Tibial nerve (tissue), 4 donors: ENCODE data around the gene RBM20. TPM values are rescaled to one million over a fixed set of nuclear protein-coding genes. Genes with fewer than 3 reads are reported as not detected.
A peak's percentile ranks its signal among the peaks of the same experiment; 100 is the strongest.

Experiments
- DNase-seq, 2 donors: peaks; one replicate each; pipeline ENCODE4 v3.0.0-alpha.2; 2019; ENCODE audit warnings: low spot score in 2 of 2
- H3K27ac ChIP-seq, 4 donors: fragments of 200-600 bp; sonication (generic) in 3 of 4; one replicate each; pipeline ENCODE4 v1.5.1; 2017 to 2019; ENCODE audit warnings: mild to moderate bottlenecking in 1 of 4
- H3K27me3 ChIP-seq, 2 donors: fragments of 200-600 bp; sonication (generic) in 1 of 2; one replicate each; pipeline versions ENCODE4 v1.5.1 to v1.6.0; 2017 to 2019
- H3K36me3 ChIP-seq, 3 donors: fragments of 200-600 bp; sonication (generic); one replicate each; pipeline ENCODE4 v1.5.1; 2018 to 2019
- H3K4me1 ChIP-seq, 4 donors: fragments of 200-600 bp; sonication (generic) in 3 of 4; one replicate each; pipeline ENCODE4 v1.5.1; 2017 to 2019
- H3K4me3 ChIP-seq, 4 donors: fragments of 200-600 bp; sonication (generic) in 3 of 4; one replicate each; pipeline ENCODE4 v1.5.1; 2017 to 2019; ENCODE audit warnings: mild to moderate bottlenecking in 1 of 4, moderate library complexity in 1 of 4
- H3K9me3 ChIP-seq, 4 donors: fragments of 200-600 bp; sonication (generic) in 3 of 4; one replicate each; pipeline ENCODE4 v1.5.1; 2017 to 2019
- EP300 ChIP-seq, 2 donors: sonication (generic); formaldehyde crosslinking; IDR thresholded peaks; one replicate each; pipeline ENCODE4 v1.6.1; 2017; ENCODE audit warnings: antibody characterized with exemption in 2 of 2, mild to moderate bottlenecking in 1 of 2
- POLR2A ChIP-seq, 2 donors: fragments of 450-650 bp; IDR thresholded peaks; one replicate each; pipeline ENCODE4 v1.6.1; 2017; ENCODE audit warnings: antibody characterized with exemption in 2 of 2, mild to moderate bottlenecking in 2 of 2, moderate library complexity in 2 of 2
- WGBS, 2 donors: methylation state at CpG; one replicate each; pipeline ENCODE4 v1.1.5; 2018; 5-methylcytosine and 5-hydroxymethylcytosine counted together
- total RNA-seq, 4 donors: library from RNA; depleted of rRNA; stranded (reverse); fragments of >200 nt; gene quantifications; one replicate each; pipeline ENCODE4 v1.1.0, GENCODE V29; 2016
- TF ChIP-seq, protein P1 (sequence below), 5 experiments: fragments of 200-600 bp in 3 of 5; fragments of 450-650 bp in 2 of 5; sonication (generic) in 3 of 5; IDR thresholded peaks; one replicate each; pipeline ENCODE4 v1.5.1; 2016 to 2019; ENCODE audit warnings: antibody characterized with exemption in 5 of 5, mild to moderate bottlenecking in 3 of 5, moderate library complexity in 2 of 5

RBM20 gene
- total RNA-seq, 4 donors from 2014 or later = 1.3 to 8.7 (median 2.7) TPM

DNA sequence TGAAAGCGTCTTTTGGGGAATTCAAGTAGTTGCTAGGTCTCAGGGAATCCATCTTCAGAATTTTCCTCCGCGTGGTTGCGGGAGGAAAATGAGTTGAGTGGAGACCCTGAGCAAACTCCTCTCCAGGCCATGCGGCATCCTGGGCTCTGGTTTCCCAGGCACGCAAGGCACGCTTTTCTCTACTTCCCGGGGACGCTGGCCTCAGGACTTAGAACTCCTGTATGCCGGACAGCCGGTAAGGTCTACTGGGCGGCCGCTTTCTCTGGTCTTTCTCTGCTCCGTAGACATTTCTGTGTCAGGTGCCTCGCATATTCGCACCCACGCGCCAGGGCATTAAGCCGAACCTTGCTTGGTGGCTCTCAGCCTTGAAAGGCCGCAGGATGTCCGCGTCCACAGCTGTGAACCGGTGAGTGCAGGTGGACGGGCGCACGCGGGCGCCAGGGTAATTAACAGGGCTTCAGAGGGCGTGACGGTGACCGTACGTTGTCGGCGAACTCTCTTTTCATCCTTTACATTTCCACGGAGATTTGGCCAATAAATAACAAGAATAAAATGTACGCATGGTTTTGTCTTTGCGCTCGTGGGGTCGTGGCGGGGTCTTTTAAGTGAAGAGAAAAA is 992 bp upstream of the RBM20 start:
- H3K4me3 ChIP-seq = peak overlapping the region; percentile 36 to 59 (median 43)
- TF ChIP-seq, protein P1, sequence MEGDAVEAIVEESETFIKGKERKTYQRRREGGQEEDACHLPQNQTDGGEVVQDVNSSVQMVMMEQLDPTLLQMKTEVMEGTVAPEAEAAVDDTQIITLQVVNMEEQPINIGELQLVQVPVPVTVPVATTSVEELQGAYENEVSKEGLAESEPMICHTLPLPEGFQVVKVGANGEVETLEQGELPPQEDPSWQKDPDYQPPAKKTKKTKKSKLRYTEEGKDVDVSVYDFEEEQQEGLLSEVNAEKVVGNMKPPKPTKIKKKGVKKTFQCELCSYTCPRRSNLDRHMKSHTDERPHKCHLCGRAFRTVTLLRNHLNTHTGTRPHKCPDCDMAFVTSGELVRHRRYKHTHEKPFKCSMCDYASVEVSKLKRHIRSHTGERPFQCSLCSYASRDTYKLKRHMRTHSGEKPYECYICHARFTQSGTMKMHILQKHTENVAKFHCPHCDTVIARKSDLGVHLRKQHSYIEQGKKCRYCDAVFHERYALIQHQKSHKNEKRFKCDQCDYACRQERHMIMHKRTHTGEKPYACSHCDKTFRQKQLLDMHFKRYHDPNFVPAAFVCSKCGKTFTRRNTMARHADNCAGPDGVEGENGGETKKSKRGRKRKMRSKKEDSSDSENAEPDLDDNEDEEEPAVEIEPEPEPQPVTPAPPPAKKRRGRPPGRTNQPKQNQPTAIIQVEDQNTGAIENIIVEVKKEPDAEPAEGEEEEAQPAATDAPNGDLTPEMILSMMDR (IDR thresholded peaks at IDR 0.05) = no peak
- TF ChIP-seq EP300 (IDR thresholded peaks at IDR 0.05) (no peak), POLR2A (IDR thresholded peaks at IDR 0.05) (no peak)
- no peaks in the 10 kb centered on the region for H3K9me3 ChIP-seq
- H3K4me1 ChIP-seq = peaks cover 0 to 23% (median 18%) of the 10 kb centered on the region in 4 donors
- H3K36me3 ChIP-seq = no peaks in the 10 kb centered on the region
- no peak overlapping the region for H3K27ac ChIP-seq
- WGBS, 2 donors = 16% methylated on average over 40 of the region's 40 CpGs
- DNase-seq = no peak
- H3K27me3 ChIP-seq = peaks cover 0 to 65% of the 10 kb centered on the region in 2 donors

DNA sequence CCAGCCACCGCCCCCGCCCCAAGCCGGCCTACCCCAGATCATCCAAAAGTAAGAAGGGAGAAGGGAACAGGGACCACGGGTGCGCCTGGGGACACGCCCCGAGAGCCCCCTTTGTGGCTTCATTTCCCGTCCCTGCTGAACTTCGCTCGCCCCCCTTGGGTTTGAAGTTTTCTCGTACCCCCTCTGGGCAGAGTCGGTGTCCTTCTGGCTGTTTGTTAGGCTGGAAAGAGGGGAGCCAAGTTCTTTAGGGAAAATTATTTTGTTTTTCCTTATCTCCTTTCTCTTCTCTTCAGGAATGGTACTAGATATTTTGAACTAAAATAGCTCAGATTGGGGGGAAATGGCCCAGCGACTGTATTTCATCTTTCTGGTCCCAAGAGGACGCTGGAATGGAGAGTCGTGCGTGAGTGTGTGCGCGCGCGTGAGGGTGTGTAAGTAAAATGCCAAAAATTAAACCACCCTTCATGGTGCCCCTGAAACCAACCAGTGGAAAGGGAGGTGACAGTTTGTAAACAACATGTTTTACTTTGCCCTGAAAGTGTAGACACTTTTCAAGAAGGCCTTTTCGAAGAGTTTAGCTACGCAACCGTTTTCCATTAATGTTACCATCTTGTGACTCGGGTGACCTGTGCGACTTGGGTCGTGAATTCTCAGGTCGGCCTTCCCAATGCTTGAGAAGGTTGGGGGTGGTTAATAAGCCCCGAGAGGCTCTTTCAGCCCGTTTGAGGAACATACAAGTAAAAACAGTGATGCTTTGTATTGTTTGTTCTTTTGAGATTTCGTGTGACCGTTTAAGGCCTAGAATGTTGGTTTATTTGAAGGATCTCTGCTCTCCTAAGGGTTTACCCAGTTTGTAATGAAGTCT is 694 bp downstream of the RBM20 start:
- Histone ChIP-seq H3K27me3 (peaks cover 0 to 73% of the 10 kb centered on the region in 2 donors), H3K9me3 (no peaks in the 10 kb centered on the region), H3K27ac (no peak overlapping the region), H3K4me1 (peaks cover 0 to 23% (median 18%) of the 10 kb centered on the region in 4 donors), H3K36me3 (no peaks in the 10 kb centered on the region), H3K4me3 (peak overlapping the region; percentile 36 to 59 (median 43))
- DNase-seq = no peak
- 39 to 42% methylated on average over 24 to 28 of the region's 31 CpGs for whole genome bisulfite sequencing, 2 donors
- TF ChIP-seq, protein P1 (IDR thresholded peaks at IDR 0.05) = no peak
- no peak for TF ChIP-seq EP300 (IDR thresholded peaks at IDR 0.05)
- no peak for TF ChIP-seq POLR2A (IDR thresholded peaks at IDR 0.05)

- peaks cover 0 to 81% of the 10 kb centered on the region in 2 donors for H3K27me3 ChIP-seq
- no peak overlapping the region for H3K4me3 ChIP-seq
- TF ChIP-seq, protein P1 (IDR thresholded peaks at IDR 0.05) = no peak
- TF ChIP-seq POLR2A (IDR thresholded peaks at IDR 0.05) (no peak), EP300 (IDR thresholded peaks at IDR 0.05) (no peak)
- WGBS, 2 donors = 80 to 82% methylated on average over 13 of the region's 13 CpGs
- no peaks in the 10 kb centered on the region for H3K9me3 ChIP-seq
- no peak overlapping the region for H3K27ac ChIP-seq
- H3K36me3 ChIP-seq = no peaks in the 10 kb centered on the region
- peaks cover 0 to 23% (median 18%) of the 10 kb centered on the region in 4 donors for H3K4me1 ChIP-seq
- no peak for DNase-seq
Measured at GRCh38 chr10:110646417-110647135, 2.4 kb downstream of the RBM20 start.

GRCh38 chr10:110647136-110647430 is 2.9 kb downstream of the RBM20 start:
- Histone ChIP-seq H3K27me3 (peaks cover 0 to 82% of the 10 kb centered on the region in 2 donors), H3K4me1 (peaks cover 0 to 23% (median 18%) of the 10 kb centered on the region in 4 donors), H3K4me3 (no peak overlapping the region), H3K27ac (no peak overlapping the region), H3K9me3 (no peaks in the 10 kb centered on the region), H3K36me3 (no peaks in the 10 kb centered on the region)
- TF ChIP-seq, protein P1 (IDR thresholded peaks at IDR 0.05) = no peak
- TF ChIP-seq POLR2A (IDR thresholded peaks at IDR 0.05) = no peak
- no peak for TF ChIP-seq EP300 (IDR thresholded peaks at IDR 0.05)
- 87 to 89% methylated on average over 3 of the region's 3 CpGs for WGBS, 2 donors
- DNase-seq = no peak
